Mesenchymal stem cell (in vitro differentiated cells and primary cell): ENCODE measurements around the gene PAX8.

Experiments used
- DNase-seq: peaks from one replicate; pipeline ENCODE4 v3.0.0-alpha.2; 2013
- H2AFZ ChIP-seq: one replicate; pipeline ENCODE4 v1.6.1; 2013; ENCODE audit warnings: low read depth, mild to moderate bottlenecking, control low read depth, inconsistent platforms, low read length, moderate library complexity
- H2AK5ac ChIP-seq: 2 replicates; pipeline ENCODE4 v1.6.1; 2013; ENCODE audit warnings: low read length, moderate library complexity, mild to moderate bottlenecking, inconsistent platforms; ENCODE audit not compliant: severe bottlenecking
- H2BK120ac ChIP-seq: one replicate; pipeline ENCODE4 v1.6.1; 2013; ENCODE audit warnings: low read depth, mild to moderate bottlenecking, inconsistent platforms, low read length, moderate library complexity
- H2BK12ac ChIP-seq, 2 experiments: one replicate each; pipeline ENCODE4 v1.6.1; 2013; ENCODE audit warnings: inconsistent platforms in 2 of 2, low read length in 2 of 2, mild to moderate bottlenecking in 2 of 2, moderate library complexity in 2 of 2, control low read depth in 1 of 2
- H2BK15ac ChIP-seq: one replicate; pipeline ENCODE4 v1.6.1; 2013; ENCODE audit warnings: mild to moderate bottlenecking, low read depth, inconsistent platforms; ENCODE audit not compliant: poor library complexity, severe bottlenecking
- H2BK5ac ChIP-seq: 2 replicates; pipeline ENCODE4 v1.6.1; 2013; ENCODE audit warnings: low read depth, mild to moderate bottlenecking, low read length, control low read depth, inconsistent platforms; ENCODE audit not compliant: poor library complexity, severe bottlenecking
- H3K14ac ChIP-seq, 2 experiments: one replicate each; pipeline ENCODE4 v1.6.1; 2013; ENCODE audit warnings: inconsistent platforms in 2 of 2, low read length in 2 of 2, control low read depth in 1 of 2, mild to moderate bottlenecking in 1 of 2, moderate library complexity in 1 of 2
- H3K18ac ChIP-seq, 2 experiments: one replicate each; pipeline ENCODE4 v1.6.1; 2013; ENCODE audit warnings: inconsistent platforms in 2 of 2, low read length in 2 of 2, control low read depth in 1 of 2, low read depth in 1 of 2, mild to moderate bottlenecking in 1 of 2
- H3K23ac ChIP-seq, 2 experiments: one replicate each; pipeline ENCODE4 v1.6.1; 2013; ENCODE audit warnings: inconsistent platforms in 2 of 2, low read length in 2 of 2, mild to moderate bottlenecking in 2 of 2, moderate library complexity in 2 of 2, control low read depth in 1 of 2
- H3K27ac ChIP-seq: 2 replicates; pipeline ENCODE4 v1.5.1; 2013; ENCODE audit warnings: mild to moderate bottlenecking, moderate library complexity, low read length, control low read depth, inconsistent platforms; ENCODE audit not compliant: poor library complexity, severe bottlenecking
- H3K27me3 ChIP-seq, 2 experiments: 2 replicates each; pipeline versions ENCODE4 v1.6.1 to v1.7.0; 2013; ENCODE audit warnings: low read length in 2 of 2, mild to moderate bottlenecking in 2 of 2, moderate library complexity in 2 of 2, control low read depth in 1 of 2, inconsistent platforms in 1 of 2; ENCODE audit not compliant: control insufficient read depth in 1 of 2, insufficient read depth in 1 of 2
- H3K36me3 ChIP-seq, 2 experiments: 2 replicates each; pipeline versions ENCODE4 v1.6.1 to v1.7.0; 2013; ENCODE audit warnings: low read length in 2 of 2, control low read depth in 1 of 2, inconsistent platforms in 1 of 2, low read depth in 1 of 2, mild to moderate bottlenecking in 1 of 2; ENCODE audit not compliant: insufficient read depth in 2 of 2, control insufficient read depth in 1 of 2
- H3K4ac ChIP-seq, 2 experiments: one replicate each; pipeline ENCODE4 v1.6.1; 2013; ENCODE audit warnings: inconsistent platforms in 2 of 2, low read length in 2 of 2, mild to moderate bottlenecking in 2 of 2, moderate library complexity in 2 of 2, control low read depth in 1 of 2, low read depth in 1 of 2
- H3K4me1 ChIP-seq: 2 replicates; pipeline ENCODE4 v1.6.1; 2013; ENCODE audit warnings: low read depth, low read length, control low read depth; ENCODE audit not compliant: control insufficient read depth, insufficient read depth
- H3K4me2 ChIP-seq: 2 replicates; pipeline ENCODE4 v1.6.1; 2013; ENCODE audit warnings: low read length, mild to moderate bottlenecking, inconsistent platforms; ENCODE audit not compliant: poor library complexity, severe bottlenecking
- H3K4me3 ChIP-seq, 2 experiments: 2 replicates each; pipeline versions ENCODE4 v1.5.1 to v1.7.0; 2013; ENCODE audit warnings: low read length in 2 of 2, mild to moderate bottlenecking in 2 of 2, control low read depth in 1 of 2, low read depth in 1 of 2; ENCODE audit not compliant: insufficient read depth in 1 of 2
- H3K79me1 ChIP-seq: replicated peaks from 2 replicates; pipeline ENCODE4 v1.6.1; 2013; ENCODE audit warnings: mild to moderate bottlenecking, control low read depth, low read length, inconsistent platforms; ENCODE audit not compliant: poor library complexity, severe bottlenecking
- H3K9ac ChIP-seq: 2 replicates; pipeline ENCODE4 v1.7.0; 2013; ENCODE audit warnings: mild to moderate bottlenecking, low read length, moderate library complexity
- H3K9me3 ChIP-seq: 2 replicates; pipeline ENCODE4 v1.7.0; 2013; ENCODE audit warnings: mild to moderate bottlenecking, low read length; ENCODE audit not compliant: control insufficient read depth
- H4K8ac ChIP-seq: one replicate; pipeline ENCODE4 v1.6.1; 2013; ENCODE audit warnings: inconsistent platforms, mild to moderate bottlenecking, low read length, moderate library complexity
- H4K91ac ChIP-seq: one replicate; pipeline ENCODE4 v1.6.1; 2013; ENCODE audit warnings: mild to moderate bottlenecking, low read length, inconsistent platforms
- WGBS: methylation state at CpG from one replicate; pipeline ENCODE4 v1.1.7; 2013; ENCODE audit warnings: mixed read lengths; 5-methylcytosine and 5-hydroxymethylcytosine counted together

PAX8 gene

GRCh38 chr2:113171334-113172075 is 107.2 kb downstream of the PAX8 start:
- Histone ChIP-seq H3K4me3 (no peak overlapping the region), H4K91ac (no peak overlapping the region)
- WGBS = 96% methylated on average over 8 of the region's 8 CpGs

GRCh38 chr2:113169586-113169985 is 109.1 kb downstream of the PAX8 start:
- no peak for DNase-seq
- no peak overlapping the region for H2BK15ac ChIP-seq
- no peak overlapping the region for H3K18ac ChIP-seq
- H3K27ac ChIP-seq = no peak overlapping the region
- no peak overlapping the region for H3K4ac ChIP-seq
- H3K23ac ChIP-seq = no peak overlapping the region
- peaks cover 5% of the 10 kb centered on the region for H3K79me1 ChIP-seq
- H2AFZ ChIP-seq = no peak overlapping the region
- H4K8ac ChIP-seq = no peak overlapping the region
- no peak overlapping the region for H3K14ac ChIP-seq
- H3K4me1 ChIP-seq = peaks cover 3% of the 10 kb centered on the region
- no peak overlapping the region for H2BK12ac ChIP-seq
- H3K4me3 ChIP-seq = no peak overlapping the region
- H2BK120ac ChIP-seq = no peak overlapping the region
- no peaks in the 10 kb centered on the region for H3K9me3 ChIP-seq
- H3K27me3 ChIP-seq = no peaks in the 10 kb centered on the region
- H2AK5ac ChIP-seq = no peak overlapping the region
- H2BK5ac ChIP-seq = no peak overlapping the region
- no peak overlapping the region for H3K9ac ChIP-seq
- WGBS = 88% methylated on average over 2 of the region's 3 CpGs
- H4K91ac ChIP-seq = no peak overlapping the region
- H3K36me3 ChIP-seq = peaks cover 0 to 5% of the 10 kb centered on the region in 2 experiments
- no peak overlapping the region for H3K4me2 ChIP-seq

More at GRCh38 chr2:113171334-113172075, 107.2 kb downstream of the PAX8 start:
- Histone ChIP-seq H3K18ac (no peak overlapping the region), H3K4me2 (no peak overlapping the region), H4K8ac (no peak overlapping the region), H3K14ac (no peak overlapping the region), H3K27me3 (no peaks in the 10 kb centered on the region), H2BK12ac (no peak overlapping the region), H2BK120ac (no peak overlapping the region), H3K9me3 (no peaks in the 10 kb centered on the region), H2AK5ac (no peak overlapping the region), H3K79me1 (peaks cover 3% of the 10 kb centered on the region), H2AFZ (no peak overlapping the region), H2BK15ac (no peak overlapping the region), H3K23ac (no peak overlapping the region), H3K27ac (no peak overlapping the region), H3K4ac (no peak overlapping the region), H3K36me3 (peaks cover 0 to 8% of the 10 kb centered on the region in 2 experiments), H3K9ac (no peak overlapping the region), H2BK5ac (no peak overlapping the region), H3K4me1 (peaks cover 5% of the 10 kb centered on the region)
- no peak for DNase-seq

GRCh38 chr2:113169002-113169530 is 109.7 kb downstream of the PAX8 start:
- H3K27me3 ChIP-seq = no peaks in the 10 kb centered on the region
- H3K4me1 ChIP-seq = peaks cover 2% of the 10 kb centered on the region
- H2BK12ac ChIP-seq = no peak overlapping the region
- H3K9ac ChIP-seq = no peak overlapping the region
- H2BK120ac ChIP-seq = no peak overlapping the region
- peaks cover 0 to 5% of the 10 kb centered on the region in 2 experiments for H3K36me3 ChIP-seq
- no peaks in the 10 kb centered on the region for H3K9me3 ChIP-seq
- H3K4me2 ChIP-seq = no peak overlapping the region
- peaks cover 9% of the 10 kb centered on the region for H3K79me1 ChIP-seq
- H2AFZ ChIP-seq = no peak overlapping the region
- H3K23ac ChIP-seq = no peak overlapping the region
- no peak overlapping the region for H2AK5ac ChIP-seq
- H4K91ac ChIP-seq = no peak overlapping the region
- H3K14ac ChIP-seq = no peak overlapping the region
- H3K27ac ChIP-seq = no peak overlapping the region
- H3K4me3 ChIP-seq = no peak overlapping the region
- no peak overlapping the region for H4K8ac ChIP-seq
- H2BK5ac ChIP-seq = no peak overlapping the region
- H3K4ac ChIP-seq = no peak overlapping the region
- H3K18ac ChIP-seq = no peak overlapping the region
- 90% methylated on average over 8 of the region's 8 CpGs for WGBS
- no peak for DNase-seq
- H2BK15ac ChIP-seq = no peak overlapping the region

- no peak overlapping the region for H3K4me2 ChIP-seq
- no peak overlapping the region for H3K4ac ChIP-seq
- H3K79me1 ChIP-seq = peaks cover 9% of the 10 kb centered on the region
- 86% methylated on average over 5 of the region's 6 CpGs for WGBS
- H2BK5ac ChIP-seq = no peak overlapping the region
- H2AFZ ChIP-seq = no peak overlapping the region
- H3K9me3 ChIP-seq = no peaks in the 10 kb centered on the region
- no peak overlapping the region for H2BK12ac ChIP-seq
- H3K9ac ChIP-seq = no peak overlapping the region
- H3K4me3 ChIP-seq = no peak overlapping the region
- DNase-seq = no peak
- H2BK15ac ChIP-seq = no peak overlapping the region
- H3K4me1 ChIP-seq = no peaks in the 10 kb centered on the region
- no peak overlapping the region for H4K8ac ChIP-seq
- no peak overlapping the region for H3K18ac ChIP-seq
- peaks cover 0 to 5% of the 10 kb centered on the region in 2 experiments for H3K36me3 ChIP-seq
- H3K27ac ChIP-seq = no peak overlapping the region
- H3K23ac ChIP-seq = no peak overlapping the region
- H4K91ac ChIP-seq = no peak overlapping the region
- H3K14ac ChIP-seq = no peak overlapping the region
- H2AK5ac ChIP-seq = no peak overlapping the region
- no peak overlapping the region for H2BK120ac ChIP-seq
- no peaks in the 10 kb centered on the region for H3K27me3 ChIP-seq
Measured at GRCh38 chr2:113167962-113168340, 110.8 kb downstream of the PAX8 start.
